Measurements from ENCODE around the gene SLC8B1. TPM values are rescaled to one million over a fixed set of nuclear protein-coding genes. Genes with fewer than 3 reads are reported as not detected.

Gene SLC8B1
- total RNA-seq, 1 experiment from 2014 or later = 29.0 TPM

DNA sequence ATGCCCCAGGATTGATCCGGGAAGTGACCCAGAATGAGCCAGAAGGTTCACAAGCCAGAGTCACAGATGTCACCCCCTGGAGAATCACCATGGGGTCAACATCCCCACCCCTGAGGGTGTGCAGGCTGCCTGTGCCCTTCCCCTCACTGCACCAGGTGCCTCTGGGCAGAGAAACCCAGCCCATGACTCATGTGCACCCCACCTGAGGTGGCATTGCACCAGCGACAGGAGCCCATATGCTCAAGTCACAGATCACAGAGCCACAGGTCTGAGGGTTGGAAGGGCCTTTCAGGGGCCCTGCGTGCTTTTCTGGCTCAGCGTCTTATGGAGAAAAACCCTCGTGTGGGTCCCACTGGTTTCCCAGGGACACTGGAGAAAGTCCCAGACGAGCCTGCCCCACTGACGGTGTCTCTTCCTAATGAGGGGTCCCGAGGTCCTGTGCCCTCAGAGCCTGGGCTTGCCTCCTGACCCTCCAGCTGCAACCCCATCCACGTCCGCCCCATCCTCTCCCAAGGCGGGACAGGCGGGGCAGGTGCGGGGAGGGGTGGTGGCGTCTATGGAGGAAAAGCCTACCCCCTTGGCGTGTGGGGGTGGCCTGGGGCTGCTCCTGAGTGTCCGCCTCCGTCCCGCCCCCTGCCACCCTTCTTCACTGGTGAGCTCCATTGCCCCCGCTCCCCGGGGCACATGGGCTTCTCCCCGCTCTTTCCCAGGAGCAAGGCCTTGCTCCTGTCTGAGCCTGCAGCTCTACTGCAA lies 47.6 kb downstream of the SLC8B1 start:
- H3K79me2 ChIP-seq (ENCODE audit: low read depth) = no peaks in the 10 kb centered on the region
- H4K20me1 ChIP-seq (ENCODE audit: insufficient read depth) = no peaks in the 10 kb centered on the region
- no peak overlapping the region for H3K27ac ChIP-seq
- TF ChIP-seq, protein P1, sequence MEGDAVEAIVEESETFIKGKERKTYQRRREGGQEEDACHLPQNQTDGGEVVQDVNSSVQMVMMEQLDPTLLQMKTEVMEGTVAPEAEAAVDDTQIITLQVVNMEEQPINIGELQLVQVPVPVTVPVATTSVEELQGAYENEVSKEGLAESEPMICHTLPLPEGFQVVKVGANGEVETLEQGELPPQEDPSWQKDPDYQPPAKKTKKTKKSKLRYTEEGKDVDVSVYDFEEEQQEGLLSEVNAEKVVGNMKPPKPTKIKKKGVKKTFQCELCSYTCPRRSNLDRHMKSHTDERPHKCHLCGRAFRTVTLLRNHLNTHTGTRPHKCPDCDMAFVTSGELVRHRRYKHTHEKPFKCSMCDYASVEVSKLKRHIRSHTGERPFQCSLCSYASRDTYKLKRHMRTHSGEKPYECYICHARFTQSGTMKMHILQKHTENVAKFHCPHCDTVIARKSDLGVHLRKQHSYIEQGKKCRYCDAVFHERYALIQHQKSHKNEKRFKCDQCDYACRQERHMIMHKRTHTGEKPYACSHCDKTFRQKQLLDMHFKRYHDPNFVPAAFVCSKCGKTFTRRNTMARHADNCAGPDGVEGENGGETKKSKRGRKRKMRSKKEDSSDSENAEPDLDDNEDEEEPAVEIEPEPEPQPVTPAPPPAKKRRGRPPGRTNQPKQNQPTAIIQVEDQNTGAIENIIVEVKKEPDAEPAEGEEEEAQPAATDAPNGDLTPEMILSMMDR (conservative IDR thresholded peaks at IDR 0.05) = no peak
- TF ChIP-seq EZH2 (IDR thresholded peaks at IDR 0.05; ENCODE audit: low read depth) = no peak
- no peaks in the 10 kb centered on the region for H3F3A ChIP-seq (ENCODE audit: insufficient read depth, low read depth)
- H3K4me2 ChIP-seq = no peak overlapping the region
- H3K36me3 ChIP-seq (ENCODE audit: low read depth) = no peaks in the 10 kb centered on the region
- CTCF ChIA-PET = no interaction called here
- intact Hi-C loops (cut with micrococcal nuclease; ENCODE audit: unreplicated experiment) = no loop called here
- H3K9me2 ChIP-seq (ENCODE audit: insufficient read depth) = no peaks in the 10 kb centered on the region
- H3K4me1 ChIP-seq (replicated peaks; ENCODE audit: insufficient read depth) = no peaks in the 10 kb centered on the region
- H3K4me3 ChIP-seq = no peak overlapping the region
- H3K9me3 ChIP-seq (ENCODE audit: insufficient read depth, low read depth) = no peaks in the 10 kb centered on the region
- H3K27me3 ChIP-seq (ENCODE audit: insufficient read depth, low read depth) = no peaks in the 10 kb centered on the region
- POLR2A ChIA-PET (ENCODE audit: unreplicated experiment) = interaction anchor here (0.5 kb wide), 1 partner anchor 126 kb away, joined by 10 read pairs; no protein-coding TSS in a partner anchor
- BruUV-seq (replicated peaks) = no TSS peak
- DNase-seq = no peak
- no peak overlapping the region for H2AFZ ChIP-seq

DNA sequence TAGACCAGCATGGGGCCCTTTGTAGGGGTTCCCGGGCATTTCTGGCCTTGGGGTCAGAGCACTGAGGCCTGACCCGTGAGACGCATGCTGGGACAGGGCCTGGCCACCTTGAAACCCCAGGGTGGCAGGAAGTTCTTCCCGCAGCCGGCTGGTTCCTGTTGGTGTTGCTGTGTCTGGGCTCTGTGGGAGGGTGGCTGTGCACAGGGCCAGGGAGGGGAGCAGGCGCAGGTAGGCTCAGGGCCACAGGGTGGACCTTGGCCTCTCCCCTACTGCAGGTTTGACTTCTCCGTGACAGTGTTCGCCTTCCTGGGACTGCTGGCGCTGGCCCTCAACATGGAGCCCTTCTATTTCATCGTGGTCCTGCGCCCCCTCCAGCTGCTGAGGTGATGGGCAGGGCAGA lies 48.2 kb downstream of the SLC8B1 start:
- H3K4me1 ChIP-seq (replicated peaks; ENCODE audit: insufficient read depth) = no peaks in the 10 kb centered on the region
- no peak overlapping the region for H3K4me2 ChIP-seq
- ChIA-PET CTCF (no interaction called here), POLR2A (ENCODE audit: unreplicated experiment) (no interaction called here)
- H3K27me3 ChIP-seq (ENCODE audit: insufficient read depth, low read depth) = no peaks in the 10 kb centered on the region
- H4K20me1 ChIP-seq (ENCODE audit: insufficient read depth) = no peaks in the 10 kb centered on the region
- no peak for DNase-seq
- no peaks in the 10 kb centered on the region for H3K9me3 ChIP-seq (ENCODE audit: insufficient read depth, low read depth)
- no peak for TF ChIP-seq EZH2 (IDR thresholded peaks at IDR 0.05; ENCODE audit: low read depth)
- TF ChIP-seq, protein P1 (conservative IDR thresholded peaks at IDR 0.05) = no peak
- H3K36me3 ChIP-seq (ENCODE audit: low read depth) = no peaks in the 10 kb centered on the region
- BruUV-seq (replicated peaks) = no TSS peak
- H3F3A ChIP-seq (ENCODE audit: insufficient read depth, low read depth) = no peaks in the 10 kb centered on the region
- intact Hi-C loops (cut with micrococcal nuclease; ENCODE audit: unreplicated experiment) = no loop called here
- no peak overlapping the region for H3K4me3 ChIP-seq
- H3K9me2 ChIP-seq (ENCODE audit: insufficient read depth) = no peaks in the 10 kb centered on the region
- no peak overlapping the region for H3K27ac ChIP-seq
- no peak overlapping the region for H2AFZ ChIP-seq
- H3K79me2 ChIP-seq (ENCODE audit: low read depth) = no peaks in the 10 kb centered on the region

DNA sequence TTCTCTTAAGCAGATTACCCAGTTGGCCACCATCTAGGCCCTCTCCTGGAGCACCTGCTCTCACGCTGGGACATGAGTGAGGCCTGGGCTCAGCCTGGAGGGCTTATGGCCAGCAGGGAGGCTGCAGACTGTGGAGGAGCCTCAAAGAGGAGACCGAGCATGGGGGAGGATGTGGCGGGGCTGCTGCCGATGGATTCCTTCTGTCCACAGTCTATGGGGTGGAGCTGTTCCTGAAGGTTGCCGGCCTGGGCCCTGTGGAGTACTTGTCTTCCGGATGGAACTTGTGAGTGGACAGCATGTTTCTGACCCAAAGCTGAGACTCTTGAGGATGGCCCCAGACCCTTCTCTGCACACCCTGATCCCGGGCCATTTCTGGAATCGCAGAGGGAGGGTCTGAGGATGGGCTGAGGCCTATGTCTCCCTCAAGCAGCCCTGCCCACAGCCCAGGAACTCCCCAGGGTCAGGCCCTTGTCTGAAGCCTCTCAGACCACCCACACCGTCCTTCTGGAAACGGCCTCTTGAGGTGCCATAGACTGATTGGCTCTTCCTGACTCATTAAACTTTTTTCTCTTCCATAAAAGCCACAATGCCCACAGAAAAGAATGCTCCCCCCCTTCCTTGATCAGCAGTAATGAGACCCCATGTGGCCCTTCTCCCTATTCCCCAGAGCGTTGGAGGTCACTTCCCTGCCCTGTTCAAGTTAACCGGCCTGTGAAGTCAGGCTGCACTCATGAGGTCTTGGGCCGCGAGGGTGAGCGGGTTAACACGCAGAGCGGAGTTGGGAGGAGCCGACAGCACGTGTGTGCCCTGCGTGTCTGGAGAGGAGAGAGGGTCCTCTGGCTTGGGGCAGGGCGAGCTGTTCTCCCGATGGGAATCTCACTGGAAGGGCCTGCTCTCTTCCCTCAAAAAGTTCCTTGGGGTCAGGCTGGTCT lies 49.0 kb downstream of the SLC8B1 start:
- H3K79me2 ChIP-seq (ENCODE audit: low read depth) = no peaks in the 10 kb centered on the region
- BruUV-seq (replicated peaks) = no TSS peak
- no peaks in the 10 kb centered on the region for H3K9me2 ChIP-seq (ENCODE audit: insufficient read depth)
- no peak overlapping the region for H3K27ac ChIP-seq
- no peaks in the 10 kb centered on the region for H3K4me1 ChIP-seq (replicated peaks; ENCODE audit: insufficient read depth)
- H3K4me2 ChIP-seq = no peak overlapping the region
- H3K4me3 ChIP-seq = no peak overlapping the region
- no peaks in the 10 kb centered on the region for H3F3A ChIP-seq (ENCODE audit: insufficient read depth, low read depth)
- no peaks in the 10 kb centered on the region for H3K9me3 ChIP-seq (ENCODE audit: insufficient read depth, low read depth)
- no peak for DNase-seq
- H3K27me3 ChIP-seq (ENCODE audit: insufficient read depth, low read depth) = no peaks in the 10 kb centered on the region
- H3K36me3 ChIP-seq (ENCODE audit: low read depth) = no peaks in the 10 kb centered on the region; the same call in 1 of the 2 replicates
- CTCF ChIA-PET = no interaction called here
- POLR2A ChIA-PET (ENCODE audit: unreplicated experiment) = no interaction called here
- TF ChIP-seq, protein P1 (conservative IDR thresholded peaks at IDR 0.05) = no peak
- TF ChIP-seq EZH2 (IDR thresholded peaks at IDR 0.05; ENCODE audit: low read depth) = no peak
- no peaks in the 10 kb centered on the region for H4K20me1 ChIP-seq (ENCODE audit: insufficient read depth)
- H2AFZ ChIP-seq = no peak overlapping the region
- intact Hi-C loops (cut with micrococcal nuclease; ENCODE audit: unreplicated experiment) = no loop called here
